Measurements from ENCODE around the gene OR7A5. TPM values are rescaled to one million over a fixed set of nuclear protein-coding genes. Genes with fewer than 3 reads are reported as not detected.

OR7A5 gene
- total RNA-seq, 1 experiment from 2014 or later: not detected

DNA sequence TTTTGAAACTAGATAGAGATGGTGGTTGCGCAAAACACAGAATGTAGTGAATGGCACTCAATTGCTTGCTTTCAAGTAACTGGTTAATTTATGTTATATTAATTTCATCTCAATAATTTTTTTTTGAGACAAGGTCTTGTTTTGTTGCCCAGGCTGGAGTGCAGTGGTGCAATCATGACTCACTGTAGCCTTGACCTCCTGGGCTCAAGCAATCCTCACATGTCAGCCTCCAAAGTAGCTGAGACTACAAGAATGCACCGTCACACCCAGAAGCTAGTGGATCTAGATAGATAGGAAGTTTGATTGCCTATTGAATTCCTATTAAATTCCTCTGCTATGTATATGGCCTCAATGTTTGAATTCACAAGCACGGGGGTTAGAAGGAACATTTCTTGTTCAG is 30.2 kb downstream of the OR7A5 start:
- H3K9me3 ChIP-seq (ENCODE audit: control insufficient read depth, low read depth, low read length): no peaks in the 10 kb centered on the region

More for the DNA sequence above, 30.2 kb downstream of the OR7A5 start:
- Histone ChIP-seq H3T11ph (ENCODE audit: low read length) (no peak overlapping the region), H2AK5ac (ENCODE audit: insufficient read length, low read length) (no peak overlapping the region), H4K91ac (ENCODE audit: insufficient read length, low read depth, low read length) (no peak overlapping the region), H3K4me1 (ENCODE audit: insufficient read depth, low read length) (no peaks in the 10 kb centered on the region), H3K14ac (ENCODE audit: insufficient read depth, low read length) (no peak overlapping the region), H4K5ac (ENCODE audit: insufficient read length, low read depth, low read length) (no peak overlapping the region), H2BK15ac (ENCODE audit: low read depth, low read length) (no peak overlapping the region), H3K79me1 (ENCODE audit: insufficient read depth, low read depth, low read length, poor library complexity, severe bottlenecking) (no peaks in the 10 kb centered on the region), H3K23ac (ENCODE audit: insufficient read length, low read depth, low read length) (no peak overlapping the region), H3K9ac (ENCODE audit: extremely low read depth, insufficient read length, low read length) (no peak overlapping the region), H4K8ac (replicated peaks; ENCODE audit: insufficient read length, low read depth, low read length) (no peak overlapping the region), H2BK120ac (ENCODE audit: low read depth, low read length, poor library complexity, severe bottlenecking) (no peak overlapping the region), H3K27me3 (ENCODE audit: insufficient read depth, low read length) (no peaks in the 10 kb centered on the region), H3K79me2 (ENCODE audit: insufficient read depth, low read length) (no peaks in the 10 kb centered on the region), H2BK20ac (ENCODE audit: low read depth, low read length, poor library complexity, severe bottlenecking) (no peak overlapping the region), H3K4me2 (ENCODE audit: insufficient read depth, insufficient read length, low read length) (no peak overlapping the region), H3K4ac (ENCODE audit: low read depth, low read length) (no peak overlapping the region), H3K23me2 (ENCODE audit: insufficient read length, low read depth, low read length, poor library complexity, severe bottlenecking) (no peaks in the 10 kb centered on the region), H3K56ac (ENCODE audit: insufficient read length, low read depth, low read length) (no peak overlapping the region), H2BK5ac (ENCODE audit: insufficient read length, low read length) (no peak overlapping the region), H3K18ac (ENCODE audit: insufficient read length, low read depth, low read length) (no peak overlapping the region), H4K20me1 (ENCODE audit: control insufficient read depth, insufficient read depth, insufficient read length) (no peaks in the 10 kb centered on the region), H3K27ac (ENCODE audit: insufficient read length, low read depth, low read length) (no peak overlapping the region), H2BK12ac (ENCODE audit: insufficient read length, low read depth, low read length) (no peak overlapping the region), H2AFZ (ENCODE audit: low read length) (no peak overlapping the region)
- H3K27ac Mint-ChIP-seq: no peak overlapping the region
- peaks cover 21 to 85% of the 10 kb centered on the region in 2 experiments for H3K9me3 Mint-ChIP-seq
- H3K27me3 Mint-ChIP-seq (ENCODE audit: low read depth): peaks cover 2% of the 10 kb centered on the region
- WGBS (ENCODE audit: extremely low coverage, insufficient read length, low lambda C conversion rate): no CpG with 5 or more reads among the region's 3 CpGs
- no peaks in the 10 kb centered on the region for H3K4me1 Mint-ChIP-seq
- no peak overlapping the region for H3K4me3 Mint-ChIP-seq
- no peak for DNase-seq
- TF ChIP-seq, protein P1, sequence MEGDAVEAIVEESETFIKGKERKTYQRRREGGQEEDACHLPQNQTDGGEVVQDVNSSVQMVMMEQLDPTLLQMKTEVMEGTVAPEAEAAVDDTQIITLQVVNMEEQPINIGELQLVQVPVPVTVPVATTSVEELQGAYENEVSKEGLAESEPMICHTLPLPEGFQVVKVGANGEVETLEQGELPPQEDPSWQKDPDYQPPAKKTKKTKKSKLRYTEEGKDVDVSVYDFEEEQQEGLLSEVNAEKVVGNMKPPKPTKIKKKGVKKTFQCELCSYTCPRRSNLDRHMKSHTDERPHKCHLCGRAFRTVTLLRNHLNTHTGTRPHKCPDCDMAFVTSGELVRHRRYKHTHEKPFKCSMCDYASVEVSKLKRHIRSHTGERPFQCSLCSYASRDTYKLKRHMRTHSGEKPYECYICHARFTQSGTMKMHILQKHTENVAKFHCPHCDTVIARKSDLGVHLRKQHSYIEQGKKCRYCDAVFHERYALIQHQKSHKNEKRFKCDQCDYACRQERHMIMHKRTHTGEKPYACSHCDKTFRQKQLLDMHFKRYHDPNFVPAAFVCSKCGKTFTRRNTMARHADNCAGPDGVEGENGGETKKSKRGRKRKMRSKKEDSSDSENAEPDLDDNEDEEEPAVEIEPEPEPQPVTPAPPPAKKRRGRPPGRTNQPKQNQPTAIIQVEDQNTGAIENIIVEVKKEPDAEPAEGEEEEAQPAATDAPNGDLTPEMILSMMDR (conservative IDR thresholded peaks at IDR 0.05): no peak
- peaks cover 0 to 12% (median 4%) of the 10 kb centered on the region in 3 experiments; a peak in 3 of 7 replicates for H3K36me3 Mint-ChIP-seq (ENCODE audit: insufficient read depth in 1 of 3, low read depth in 3 of 3)

Measured in H9 (cell line).